T-cell (primary cell): ENCODE measurements around the gene CLK2. TPM values are rescaled to one million over a fixed set of nuclear protein-coding genes. Genes with fewer than 3 reads are reported as not detected.

Experiments
- ATAC-seq, 4 experiments: fragments of 200-7000 bp in 3 of 4; fragments of 150-1000 bp in 1 of 4; cut with Tn5 transposase; replicated peaks in 1 of 4; 1 replicate in 3 of 4; 2 replicates in 1 of 4; pipeline ENCODE4 v1.10.0; 2021; ENCODE audit warnings: moderate library complexity in 3 of 4, mild to moderate bottlenecking in 2 of 4, moderate number of reproducible peaks in 1 of 4
- CTCF ChIA-PET, 2 donors: fragments of 300-600 bp; sonication (Branson Sonifier 250); formaldehyde crosslinking; loops; one replicate each; lab custom pipeline; 2022; ENCODE audit warnings: antibody characterized with exemption in 2 of 2; lab: Charles Lee
- POLR2A ChIA-PET, 2 donors: fragments of 300-600 bp; sonication (Branson Sonifier 250); formaldehyde crosslinking; loops; one replicate each; lab custom pipeline; 2022; ENCODE audit warnings: antibody characterized with exemption in 2 of 2; lab: Charles Lee
- DNase-seq, 35 experiments: peaks; one replicate each; pipeline versions ENCODE4 v3.0.0 to v3.0.0-alpha.2; 2013 to 2023
- H3K27ac ChIP-seq: one replicate; pipeline ENCODE4 v1.5.1; 2013; ENCODE audit warnings: low read length
- H3K27me3 ChIP-seq, 2 experiments: replicated peaks in 1 of 2; 1 replicate in 1 of 2; 2 replicates in 1 of 2; pipeline versions ENCODE4 v1.6.1 to v1.7.0; 2013; ENCODE audit warnings: low read length in 1 of 2, mixed read lengths in 1 of 2; ENCODE audit not compliant: control insufficient read depth in 2 of 2, insufficient read depth in 2 of 2; ENCODE audit errors: extremely low read depth in 1 of 2
- H3K36me3 ChIP-seq, 2 donors: 1 replicate in 1 of 2; 2 replicates in 1 of 2; pipeline versions ENCODE4 v1.6.1 to v1.7.0; 2013; ENCODE audit warnings: low read length in 1 of 2; ENCODE audit not compliant: control insufficient read depth in 2 of 2, insufficient read depth in 1 of 2; ENCODE audit errors: extremely low read depth in 1 of 2
- H3K4me1 ChIP-seq, 2 experiments: 1 replicate in 1 of 2; 2 replicates in 1 of 2; pipeline versions ENCODE4 v1.6.1 to v1.7.0; 2013; ENCODE audit warnings: low read length in 2 of 2, mixed read lengths in 1 of 2; ENCODE audit not compliant: insufficient read depth in 2 of 2, control insufficient read depth in 1 of 2; ENCODE audit errors: extremely low read depth in 1 of 2
- H3K4me3 ChIP-seq, 2 donors: 1 replicate in 1 of 2; 2 replicates in 1 of 2; pipeline versions ENCODE4 v1.5.1 to v1.7.0; 2013; ENCODE audit warnings: mild to moderate bottlenecking in 2 of 2, low read length in 1 of 2, moderate library complexity in 1 of 2; ENCODE audit not compliant: control insufficient read depth in 1 of 2; ENCODE audit errors: extremely low read depth in 1 of 2
- H3K9me3 ChIP-seq: 2 replicates; pipeline ENCODE4 v1.7.0; 2013
- H3K27ac Mint-ChIP-seq, 2 donors: one replicate each; pipeline ENCODE4 v1.8.0; 2020 to 2021; ENCODE audit warnings: mild to moderate bottlenecking in 2 of 2, mixed read lengths in 2 of 2
- H3K27me3 Mint-ChIP-seq, 2 donors: one replicate each; pipeline ENCODE4 v1.8.0; 2021 to 2022; ENCODE audit warnings: mixed read lengths in 2 of 2
- H3K36me3 Mint-ChIP-seq: one replicate; pipeline ENCODE4 v1.8.0; 2021; ENCODE audit warnings: mixed read lengths
- H3K4me1 Mint-ChIP-seq, 3 donors: one replicate each; pipeline ENCODE4 v1.8.0; 2020 to 2022; ENCODE audit warnings: mixed read lengths in 3 of 3, mild to moderate bottlenecking in 1 of 3
- H3K4me3 Mint-ChIP-seq, 3 donors: one replicate each; pipeline ENCODE4 v1.8.0; 2020 to 2022; ENCODE audit warnings: mild to moderate bottlenecking in 3 of 3, mixed read lengths in 3 of 3, moderate library complexity in 3 of 3
- H3K9me3 Mint-ChIP-seq, 3 donors: one replicate each; pipeline ENCODE4 v1.8.0; 2020 to 2022; ENCODE audit warnings: mixed read lengths in 3 of 3
- WGBS: methylation state at CpG from one replicate; pipeline ENCODE4 v1.1.5; 2013; ENCODE audit warnings: missing lambda C conversion rate; ENCODE audit not compliant: insufficient coverage; 5-methylcytosine and 5-hydroxymethylcytosine counted together
- total RNA-seq, 35 experiments: library from RNA in 6 of 35; stranded (reverse) in 6 of 35; fragments of 120-200 nt in 1 of 35; gene quantifications; one replicate each; pipeline versions ENCODE4 v1.2.1 to v1.2.4 and lab custom pipeline; 2013 to 2026

CLK2 gene
- total RNA-seq, 5 donors from 2014 or later (not counting 1 experiment from before 2014, with no cell fraction given) = 76.4 to 123 (median 110) TPM

GRCh38 chr1:155282488-155283091, 9.3 kb upstream of the CLK2 start:
- Histone ChIP-seq H3K27me3 (peaks cover 0 to 2% of the 10 kb centered on the region in 2 experiments), H3K27ac (no peak overlapping the region), H3K4me3 (no peak overlapping the region), H3K4me1 (peaks cover 3 to 14% of the 10 kb centered on the region in 2 experiments), H3K9me3 (no peaks in the 10 kb centered on the region), H3K36me3 (no peaks in the 10 kb centered on the region)
- Mint-ChIP-seq H3K9me3 (no peaks in the 10 kb centered on the region), H3K4me1 (peaks cover 7 to 8% (median 8%) of the 10 kb centered on the region in 3 donors), H3K4me3 (no peak overlapping the region), H3K27ac (no peak overlapping the region), H3K36me3 (no peaks in the 10 kb centered on the region), H3K27me3 (no peaks in the 10 kb centered on the region)
- CTCF ChIA-PET = no interaction called here
- POLR2A ChIA-PET = no interaction called here
- ATAC-seq = no peak
- no peak for DNase-seq
- WGBS = 93% methylated on average over 12 of the region's 29 CpGs

GRCh38 chr1:155279268-155279667, 6.0 kb upstream of the CLK2 start:
- Mint-ChIP-seq H3K27ac (no peak overlapping the region), H3K9me3 (no peaks in the 10 kb centered on the region), H3K4me1 (peaks cover 19 to 25% (median 23%) of the 10 kb centered on the region in 3 donors), H3K4me3 (no peak overlapping the region), H3K27me3 (no peaks in the 10 kb centered on the region), H3K36me3 (no peaks in the 10 kb centered on the region)
- CTCF ChIA-PET = interaction anchor here (0.6 to 2.0 kb wide), 3 partner anchors 13 to 85 kb away, joined by 3 to 10 read pairs (median 8); no protein-coding TSS in a partner anchor
- peaks cover 17 to 28% of the 10 kb centered on the region in 2 experiments for H3K4me1 ChIP-seq
- no peaks in the 10 kb centered on the region for H3K27me3 ChIP-seq
- no peak overlapping the region for H3K27ac ChIP-seq
- H3K36me3 ChIP-seq = no peaks in the 10 kb centered on the region
- ATAC-seq (no peak), DNase-seq (no peak)
- H3K4me3 ChIP-seq = no peak overlapping the region
- H3K9me3 ChIP-seq = no peaks in the 10 kb centered on the region
- POLR2A ChIA-PET = no interaction called here
- WGBS = no CpG with 5 or more reads among the region's 2 CpGs

GRCh38 chr1:155278689-155279160, 5.4 kb upstream of the CLK2 start:
- ChIA-PET POLR2A (no interaction called here), CTCF (interaction anchor here (0.6 to 2.0 kb wide), 3 partner anchors 28 to 85 kb away, joined by 4 to 10 read pairs (median 8); no protein-coding TSS in a partner anchor)
- no peaks in the 10 kb centered on the region for H3K36me3 ChIP-seq
- WGBS = 81% methylated on average over 5 of the region's 10 CpGs
- Mint-ChIP-seq H3K36me3 (no peaks in the 10 kb centered on the region), H3K9me3 (no peaks in the 10 kb centered on the region), H3K27ac (peak overlapping the region in 1 of 2 donors; percentile 31), H3K4me3 (peak overlapping the region; percentile 67 to 70 (median 69)), H3K4me1 (peaks cover 22 to 28% (median 24%) of the 10 kb centered on the region in 3 donors), H3K27me3 (no peaks in the 10 kb centered on the region)
- DNase-seq (no peak), ATAC-seq (no peak)
- peaks cover 19 to 32% of the 10 kb centered on the region in 2 experiments for H3K4me1 ChIP-seq
- no peak overlapping the region for H3K4me3 ChIP-seq
- no peaks in the 10 kb centered on the region for H3K9me3 ChIP-seq
- peak overlapping the region; percentile 36 for H3K27ac ChIP-seq
- H3K27me3 ChIP-seq = no peaks in the 10 kb centered on the region

GRCh38 chr1:155277902-155278688, 4.8 kb upstream of the CLK2 start:
- H3K27ac ChIP-seq = peak overlapping the region; percentile 44
- DNase-seq (peak; percentile 41 to 85 (median 78)), ATAC-seq (peak; percentile 11 to 64 (median 24))
- ChIA-PET POLR2A (no interaction called here), CTCF (interaction anchor here in 1 of 2 donors (0.9 to 2.0 kb wide), 2 partner anchors 28 to 45 kb away, joined by 4 to 10 read pairs; no protein-coding TSS in a partner anchor)
- H3K4me1 ChIP-seq = peaks cover 20 to 35% of the 10 kb centered on the region in 2 experiments
- no peaks in the 10 kb centered on the region for H3K36me3 Mint-ChIP-seq
- peak overlapping the region; percentile 67 to 70 (median 69) for H3K4me3 Mint-ChIP-seq
- H3K36me3 ChIP-seq = no peaks in the 10 kb centered on the region
- peak overlapping the region; percentile 48 to 49 for H3K4me3 ChIP-seq
- H3K27ac Mint-ChIP-seq = peak overlapping the region in 1 of 2 donors; percentile 31
- no peaks in the 10 kb centered on the region for H3K27me3 ChIP-seq
- peaks cover 26 to 33% (median 29%) of the 10 kb centered on the region in 3 donors for H3K4me1 Mint-ChIP-seq
- WGBS = 0% methylated on average over 21 of the region's 29 CpGs
- no peaks in the 10 kb centered on the region for H3K27me3 Mint-ChIP-seq
- H3K9me3 Mint-ChIP-seq = no peaks in the 10 kb centered on the region
- no peaks in the 10 kb centered on the region for H3K9me3 ChIP-seq

GRCh38 chr1:155277070-155277901, 4.0 kb upstream of the CLK2 start, which contains the start of gene HCN3:
Gene HCN3 (plus strand): TSS chr1:155277463. CDS start chr1:155277591, 128 bp downstream.
- peak within 1 kb of the TSS; percentile 69 to 70 (median 69) for H3K4me3 Mint-ChIP-seq
- H3K4me3 ChIP-seq = peak within 1 kb of the TSS; percentile 49 to 68
- H3K27ac ChIP-seq = peak within 1 kb of the TSS; percentile 44
- H3K9me3 ChIP-seq = no peaks in the 10 kb centered on the region
- H3K36me3 ChIP-seq = no peaks in the 10 kb centered on the region
- H3K36me3 Mint-ChIP-seq = no peaks in the 10 kb centered on the region
- DNase-seq = peak; percentile 50 to 95 (median 70)
- ATAC-seq = peak; percentile 54 to 65 (median 62)
- H3K27me3 ChIP-seq = no peaks in the 10 kb centered on the region
- WGBS = under 1% methylated on average over 62 of the region's 68 CpGs
- POLR2A ChIA-PET = no interaction called here
- no peaks in the 10 kb centered on the region for H3K9me3 Mint-ChIP-seq
- peaks cover 23 to 41% of the 10 kb centered on the region in 2 experiments for H3K4me1 ChIP-seq
- CTCF ChIA-PET = interaction anchor here in 1 of 2 donors (2.0 kb wide), 1 partner anchor 46 kb away, joined by 10 read pairs; no protein-coding TSS in a partner anchor
- H3K27me3 Mint-ChIP-seq = no peaks in the 10 kb centered on the region
- peak within 1 kb of the TSS in 1 of 2 donors; percentile 31 for H3K27ac Mint-ChIP-seq
- peaks cover 32 to 41% (median 35%) of the 10 kb centered on the region in 3 donors for H3K4me1 Mint-ChIP-seq
